HG03457 (cell line): ENCODE data around the gene POLRMT.
"Not testable (repeated sequence)": the region's sequence is repeated elsewhere in the genome, so short reads cannot be mapped to it uniquely, and the experiment has no call there.

ENCODE experiments used
- ATAC-seq: cut with Tn5 transposase; IDR thresholded peaks from one replicate; pipeline ENCODE4 v1.9.1; 2021; ENCODE audit warnings: moderate number of reproducible peaks; ENCODE audit not compliant: unreplicated experiment

Gene POLRMT

DNA sequence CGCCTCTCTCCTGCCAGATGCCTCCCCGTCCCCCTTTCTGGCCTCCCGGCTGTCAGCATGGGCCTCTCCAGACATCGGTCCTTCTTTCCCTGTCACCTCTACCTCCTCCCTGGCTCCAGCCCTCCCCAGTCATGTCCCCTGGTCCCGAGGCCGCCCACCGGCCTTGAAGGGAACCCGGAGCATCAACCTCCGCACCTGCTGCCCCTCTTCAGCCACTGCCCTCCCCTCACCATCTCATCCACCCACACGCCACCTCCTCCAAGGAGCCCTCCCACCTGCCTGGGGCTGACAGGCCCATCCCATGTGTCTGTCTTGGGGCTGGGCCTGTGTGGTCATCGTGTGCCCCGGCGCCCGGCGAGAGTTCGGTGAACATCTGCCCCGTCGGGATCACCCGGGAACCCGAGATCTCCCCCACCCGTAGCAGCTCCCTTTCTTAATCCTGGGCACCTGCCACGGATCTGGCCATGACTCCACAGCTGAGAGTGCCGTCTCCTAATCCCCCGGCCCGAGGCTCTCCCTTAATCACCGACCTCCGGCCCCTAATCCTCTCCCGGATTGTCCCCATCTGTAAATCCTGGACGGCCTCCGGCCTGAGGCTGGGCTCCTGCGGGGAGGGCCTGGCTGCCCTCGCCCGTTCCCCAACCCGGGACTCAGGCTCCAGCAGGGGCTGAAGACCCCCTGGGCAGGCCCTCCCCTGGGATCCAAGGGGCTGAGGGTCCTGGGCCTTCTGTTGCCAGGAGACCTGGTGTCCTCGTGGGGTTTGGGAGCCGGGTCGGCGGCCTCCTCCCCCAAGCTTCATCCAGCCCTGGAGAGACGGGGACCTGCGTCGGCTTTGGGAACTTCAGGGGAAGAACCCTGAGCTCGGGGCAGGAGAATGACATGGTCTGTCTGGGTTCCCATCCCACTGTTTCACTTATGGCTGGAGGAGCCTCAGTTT is 37.7 kb downstream of the POLRMT start:
- no peak for ATAC-seq

- no peak for ATAC-seq
These were observed 39.0 kb downstream of the POLRMT start for GRCh38 chr19:594265-594870.

- ATAC-seq: no peak
These were observed 39.8 kb downstream of the POLRMT start for GRCh38 chr19:593505-593904.

DNA sequence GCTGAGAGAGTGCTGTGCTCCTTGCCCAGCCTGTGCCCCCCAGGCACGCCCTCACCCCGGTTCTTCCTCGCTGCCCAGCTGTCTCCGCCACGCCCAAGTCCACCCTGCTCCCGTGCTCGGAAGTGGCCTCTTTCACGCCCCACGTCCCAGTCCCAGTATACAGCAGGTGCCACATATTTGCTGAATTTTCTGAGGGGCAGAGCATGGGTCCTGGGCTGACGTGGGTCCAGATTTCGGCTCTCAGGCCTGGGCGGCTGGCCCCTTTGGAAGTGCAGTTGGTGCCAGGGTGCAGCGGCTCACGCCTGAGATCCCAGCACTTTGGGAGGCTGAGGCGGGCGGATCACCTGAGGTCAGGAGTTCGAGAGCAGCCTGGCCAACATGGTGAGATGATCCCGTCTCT is 40.3 kb downstream of the POLRMT start:
- ATAC-seq: no peak

GRCh38 chr19:592101-592500 is 41.2 kb downstream of the POLRMT start:
- no peak for ATAC-seq

GRCh38 chr19:591099-591958 is 42.0 kb downstream of the POLRMT start:
- no peak for ATAC-seq

GRCh38 chr19:590750-591098 is 42.6 kb downstream of the POLRMT start:
- no peak for ATAC-seq

DNA sequence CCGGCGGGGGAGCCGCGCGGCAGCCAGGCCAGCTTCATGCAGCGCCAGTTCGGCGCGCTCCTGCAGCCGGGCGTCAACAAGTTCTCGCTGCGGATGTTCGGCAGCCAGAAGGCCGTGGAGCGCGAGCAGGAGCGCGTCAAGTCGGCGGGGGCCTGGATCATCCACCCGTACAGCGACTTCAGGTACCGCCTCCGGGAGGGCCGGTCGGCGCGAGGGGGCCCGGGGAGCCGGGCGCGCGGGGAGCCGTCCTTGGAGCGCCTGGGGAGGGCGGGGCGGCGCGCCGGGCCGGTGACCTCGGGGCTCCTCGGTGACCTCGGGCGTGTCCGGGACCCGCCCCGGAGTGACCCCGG is 43.0 kb downstream of the POLRMT start:
- no peak for ATAC-seq

- ATAC-seq: no peak
These were observed 43.5 kb downstream of the POLRMT start, which contains the start of gene HCN2 for GRCh38 chr19:589693-590395. TSS of gene HCN2 (plus strand) at chr19:589881. CDS start at chr19:589946, 65 bp downstream.

GRCh38 chr19:588741-589692 is 44.3 kb downstream of the POLRMT start:
- no peak for ATAC-seq

GRCh38 chr19:588093-588740 is 45.1 kb downstream of the POLRMT start:
- ATAC-seq: no peak

- no peak for ATAC-seq
These were observed 47.7 kb downstream of the POLRMT start for GRCh38 chr19:585551-586110.

DNA sequence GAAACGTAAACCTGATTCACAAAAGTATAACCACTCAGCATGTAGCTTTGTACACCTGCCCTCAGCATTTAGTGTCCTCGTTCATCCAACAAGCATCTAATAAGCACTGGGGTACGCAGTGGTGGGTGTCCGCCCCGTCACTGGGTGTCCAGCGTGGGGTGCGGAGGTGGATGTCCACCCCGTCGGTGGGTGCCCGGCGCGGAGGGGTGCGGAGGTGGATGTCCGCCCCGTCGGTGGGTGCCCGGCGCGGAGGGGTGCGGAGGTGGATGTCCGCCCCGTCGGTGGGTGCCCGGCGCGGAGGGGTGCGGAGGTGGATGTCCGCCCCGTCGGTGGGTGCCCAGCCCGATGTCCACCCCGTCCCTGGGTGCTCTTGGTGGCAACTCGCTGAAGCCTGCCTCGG is 48.2 kb downstream of the POLRMT start:
- not testable (repeated sequence) for ATAC-seq

DNA sequence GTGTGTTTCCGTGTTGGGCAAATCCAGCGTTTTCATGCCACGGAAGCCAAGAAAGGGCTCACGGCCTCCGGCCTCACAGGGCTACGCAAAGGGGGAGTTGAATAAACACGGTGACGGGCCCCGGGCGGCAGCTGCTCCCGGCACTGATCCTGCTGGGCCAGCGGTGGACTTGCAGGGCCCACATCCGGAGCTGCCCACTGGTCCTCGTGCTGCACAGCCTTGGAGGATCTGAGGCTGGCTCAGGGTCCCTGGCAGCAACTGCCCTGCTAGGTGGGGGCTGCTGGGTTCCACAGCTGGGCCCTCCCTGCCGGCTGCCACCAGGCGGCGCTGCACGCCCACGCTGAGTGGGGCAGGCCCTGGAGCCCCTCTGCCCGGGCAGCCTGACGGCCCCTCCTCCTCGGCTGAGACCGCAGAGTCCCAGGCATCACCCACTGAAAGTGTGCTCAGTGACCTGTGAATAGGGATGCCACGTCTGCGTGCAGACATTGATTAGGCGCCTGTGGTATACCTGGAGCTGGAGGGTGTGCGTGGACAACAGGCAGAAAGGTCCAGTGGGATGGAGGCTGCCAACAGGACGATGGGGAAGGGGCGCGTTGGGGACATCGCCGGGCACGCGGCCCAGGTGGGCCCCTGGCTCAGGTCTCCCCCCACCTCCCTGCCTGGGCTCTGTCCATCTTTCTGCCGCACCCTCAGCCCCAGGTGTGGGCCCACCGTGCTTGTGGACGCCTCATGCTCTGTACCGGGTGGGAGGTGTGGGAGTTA is 48.9 kb downstream of the POLRMT start:
- ATAC-seq: no peak

- ATAC-seq: no peak
These were observed 49.4 kb downstream of the POLRMT start for GRCh38 chr19:583968-584239.

GRCh38 chr19:583198-583967 is 50.0 kb downstream of the POLRMT start:
- ATAC-seq: no peak

DNA sequence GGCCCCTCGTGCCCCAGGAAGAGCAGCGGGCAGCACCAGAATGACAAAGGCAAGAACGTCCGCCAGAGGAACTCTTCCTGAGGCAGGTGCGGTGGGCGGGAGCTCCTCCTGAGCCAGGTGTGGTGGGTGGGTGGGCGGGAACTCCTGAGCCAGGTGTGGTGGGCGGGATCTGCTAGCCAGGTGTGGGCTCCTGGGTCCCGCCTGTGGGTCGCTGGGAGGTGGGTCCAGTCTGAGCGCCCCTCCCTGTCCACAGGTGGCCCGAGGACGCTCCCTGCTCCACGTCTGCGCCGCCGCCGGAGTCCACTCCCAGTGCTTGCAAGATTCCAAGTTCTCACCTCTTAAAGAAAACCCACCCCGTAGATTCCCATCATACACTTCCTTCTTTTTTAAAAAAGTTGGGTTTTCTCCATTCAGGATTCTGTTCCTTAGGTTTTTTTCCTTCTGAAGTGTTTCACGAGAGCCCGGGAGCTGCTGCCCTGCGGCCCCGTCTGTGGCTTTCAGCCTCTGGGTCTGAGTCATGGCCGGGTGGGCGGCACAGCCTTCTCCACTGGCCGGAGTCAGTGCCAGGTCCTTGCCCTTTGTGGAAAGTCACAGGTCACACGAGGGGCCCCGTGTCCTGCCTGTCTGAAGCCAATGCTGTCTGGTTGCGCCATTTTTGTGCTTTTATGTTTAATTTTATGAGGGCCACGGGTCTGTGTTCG is 50.7 kb downstream of the POLRMT start:
- ATAC-seq: no peak
